K562 (cell line): ENCODE results near the gene PCMTD2. TPM values are rescaled to one million over a fixed set of nuclear protein-coding genes. Genes with fewer than 3 reads are reported as not detected.

Experiments
- ATAC-seq: fragments of 200-7000 bp; cut with Tn5 transposase; 3 replicates; pipeline ENCODE4 v1.9.1; 2020; ENCODE audit warnings: moderate library complexity
- BruUV-seq: library from RNA; stranded (reverse); fragments of 400-500 nt; replicated peaks from 2 replicates; lab custom pipeline; 2021; lab: Mats Ljungman, UMichigan
- CTCF ChIA-PET: fragments of 300-600 bp; formaldehyde crosslinking; extraction: SDS; loops from one replicate; lab custom pipeline; 2021; ENCODE audit warnings: low intra/inter-chr PET ratio; lab: Yijun Ruan, JAX
- POLR2A ChIA-PET: fragments of 300-600, 350-650 bp; sonication (Branson Sonifier 250); formaldehyde crosslinking; extraction: SDS; loops from one replicate; lab custom pipeline; 2021; ENCODE audit warnings: antibody characterized with exemption, inconsistent platforms; lab: Yijun Ruan, JAX
- DNase-seq, 4 experiments: peaks; one replicate each; pipeline versions ENCODE4 v3.0.0 to v3.0.0-alpha.2; 2011 to 2018; ENCODE audit warnings: low spot score in 3 of 4, mixed read lengths in 3 of 4; ENCODE audit errors: extremely low read depth in 1 of 4
- FAIRE-seq: peaks from 2 replicates; lab custom pipeline; 2011; peaks lifted over from hg19 to GRCh38; lab: Jason Lieb, UNC
- H2AFZ ChIP-seq: 2 replicates; pipeline ENCODE4 v1.6.0; 2011; ENCODE audit warnings: low read depth, low read length, control low read depth, inconsistent platforms
- H3K27ac ChIP-seq: fragments of 200-600 bp; 3 replicates; pipeline ENCODE4 v1.8.0; 2011; ENCODE audit warnings: low read depth, mild to moderate bottlenecking, control low read depth, inconsistent platforms, low read length, moderate library complexity, mixed read lengths; ENCODE audit errors: extremely low read depth
- H3K27me3 ChIP-seq, 2 experiments: fragments of 300-600 bp in 1 of 2; 2 replicates in 1 of 2; 3 replicates in 1 of 2; pipeline versions ENCODE4 v1.6.0 to v1.8.0; 2011; ENCODE audit warnings: inconsistent platforms in 2 of 2, low read length in 2 of 2, mild to moderate bottlenecking in 1 of 2, mixed read lengths in 1 of 2, moderate library complexity in 1 of 2; ENCODE audit not compliant: control insufficient read depth in 2 of 2, insufficient read depth in 2 of 2
- H3K36me3 ChIP-seq: fragments of 300-600 bp; 3 replicates; pipeline ENCODE4 v1.8.0; 2011; ENCODE audit warnings: mild to moderate bottlenecking, low read length, inconsistent platforms; ENCODE audit not compliant: control insufficient read depth, insufficient read depth
- H3K4me1 ChIP-seq, 2 experiments: fragments of 200-600 bp in 1 of 2; replicated peaks in 1 of 2; 2 replicates in 1 of 2; 3 replicates in 1 of 2; pipeline versions ENCODE4 v1.5.1 to v1.8.0; 2011; ENCODE audit warnings: inconsistent platforms in 2 of 2, low read length in 2 of 2, mild to moderate bottlenecking in 1 of 2, mixed read lengths in 1 of 2, moderate library complexity in 1 of 2; ENCODE audit not compliant: control insufficient read depth in 2 of 2, insufficient read depth in 2 of 2
- H3K4me2 ChIP-seq: 2 replicates; pipeline ENCODE4 v1.6.1; 2011; ENCODE audit warnings: low read length, control low read depth, inconsistent platforms, mixed read lengths; ENCODE audit not compliant: insufficient read depth
- H3K4me3 ChIP-seq: fragments of 200-600 bp; sonication (generic), shearing (Covaris generic); 2 replicates; pipeline ENCODE4 v1.5.1; 2016; ENCODE audit warnings: control low read depth, inconsistent platforms
- H3K79me2 ChIP-seq: fragments of 200-600 bp; 3 replicates; pipeline ENCODE4 v1.8.0; 2011; ENCODE audit warnings: low read length, inconsistent platforms; ENCODE audit not compliant: control insufficient read depth, insufficient read depth
- H3K9ac ChIP-seq, 2 experiments: 2 replicates each; pipeline versions ENCODE4 v1.6.0 to v1.6.1; 2011; ENCODE audit warnings: low read depth in 2 of 2, low read length in 2 of 2, control low read depth in 1 of 2, inconsistent platforms in 1 of 2, mild to moderate bottlenecking in 1 of 2, mixed read lengths in 1 of 2; ENCODE audit not compliant: insufficient read depth in 1 of 2
- H3K9me1 ChIP-seq: one replicate; pipeline ENCODE4 v1.6.0; 2011; ENCODE audit warnings: inconsistent platforms, mild to moderate bottlenecking, low read length, moderate library complexity; ENCODE audit not compliant: control insufficient read depth, insufficient read depth
- H3K9me3 ChIP-seq: replicated peaks from 2 replicates; pipeline ENCODE4 v1.5.1; 2011; ENCODE audit warnings: low read depth, low read length, inconsistent platforms; ENCODE audit not compliant: control insufficient read depth, insufficient read depth
- H4K20me1 ChIP-seq: replicated peaks from 2 replicates; pipeline ENCODE4 v1.6.1; 2011; ENCODE audit warnings: low read length, inconsistent platforms, mixed read lengths; ENCODE audit not compliant: control insufficient read depth, insufficient read depth
- CTBP1 ChIP-seq: fragments of 450-650 bp; IDR thresholded peaks from 2 replicates; pipeline ENCODE4 v1.6.1; 2016; ENCODE audit warnings: borderline replicate concordance
- EZH2 ChIP-seq: IDR thresholded peaks from 2 replicates; pipeline ENCODE4 v1.6.1; 2012; ENCODE audit warnings: low read depth, mild to moderate bottlenecking, inconsistent platforms, low read length, borderline replicate concordance
- HNRNPK ChIP-seq: fragments of 200-400 bp; formaldehyde crosslinking; IDR thresholded peaks from one replicate; pipeline ENCODE4 v1.6.1; 2018; ENCODE audit warnings: mild to moderate bottlenecking, low read depth, low read length; ENCODE audit not compliant: poor library complexity, severe bottlenecking
- HNRNPUL1 ChIP-seq: fragments of 200-400 bp; formaldehyde crosslinking; IDR thresholded peaks from 2 replicates; pipeline ENCODE4 v1.6.1; 2017; ENCODE audit warnings: low read length
- KLF10 ChIP-seq: fragments of 250-450 bp; sonication (Bioruptor Pico); IDR thresholded peaks from 2 replicates; pipeline ENCODE4 v1.6.1; 2021; ENCODE audit warnings: matching md5 sums
- MAFK ChIP-seq: IDR thresholded peaks from 2 replicates; pipeline ENCODE4 v1.6.1; 2011; ENCODE audit warnings: low read length, improper control_type of control experiment
- NCOA4 ChIP-seq: fragments of 450-650 bp; IDR thresholded peaks from 2 replicates; pipeline ENCODE4 v1.6.1; 2018; ENCODE audit warnings: mild to moderate bottlenecking; ENCODE audit not compliant: partially characterized antibody
- NEUROD1 ChIP-seq: fragments of 150-350 bp; IDR thresholded peaks from 2 replicates; pipeline ENCODE4 v1.6.1; 2014; ENCODE audit warnings: borderline replicate concordance, low read length, low read depth; ENCODE audit not compliant: partially characterized antibody
- NFE2 ChIP-seq: IDR thresholded peaks from 2 replicates; pipeline ENCODE4 v1.6.1; 2014; ENCODE audit warnings: antibody characterized with exemption, low read depth
- POU5F1 ChIP-seq: fragments of 150-350 bp; IDR thresholded peaks from 2 replicates; pipeline ENCODE4 v1.6.1; 2014; ENCODE audit warnings: borderline replicate concordance, low read length, low read depth, mild to moderate bottlenecking; ENCODE audit not compliant: partially characterized antibody
- RHOXF2B ChIP-seq: fragments of 250-450 bp; sonication (Bioruptor Pico); conservative IDR thresholded peaks from 2 replicates; pipeline ENCODE4 v1.5.1; 2021
- U2AF1 ChIP-seq: fragments of 200-400 bp; formaldehyde crosslinking; optimal IDR thresholded peaks from 2 replicates; pipeline ENCODE3; 2017; ENCODE audit warnings: mild to moderate bottlenecking, low read depth, low read length, moderate library complexity
- ZNF146 ChIP-seq: IDR thresholded peaks from one replicate; pipeline ENCODE4 v1.6.1; 2018; ENCODE audit warnings: missing compliant biosample characterization; ENCODE audit not compliant: unreplicated experiment
- WGBS: fragments of 100-300 bp; shearing (Covaris generic); methylation state at CpG from one replicate; pipeline ENCODE4 v1.1.6; 2016; ENCODE audit warnings: low coverage, mixed read lengths; ENCODE audit not compliant: insufficient coverage; ENCODE audit errors: missing lambda C conversion rate; 5-methylcytosine and 5-hydroxymethylcytosine counted together
- in situ Hi-C: fragments of 300-500 bp; cut with MboI; formaldehyde crosslinking; loops from 4 replicates; pipeline ENCODE4 v1.15.0; 2018; ENCODE audit warnings: inconsistent platforms, mixed read lengths
- intact Hi-C: fragments of 100-400 bp; cut with micrococcal nuclease; formaldehyde crosslinking; loops from 2 replicates; pipeline ENCODE4 v1.14.2; 2022
- polyA plus RNA-seq, 8 experiments: library from polyadenylated mRNA; depleted of rRNA in 4 of 8; stranded (reverse) in 5 of 8; unstranded in 3 of 8; fragments of >200 nt; fragmentation: Nextera tagmentation in 2 of 8; fragmentation: Illumina TruSeq in 1 of 8; extraction: Ambion mirVana in 2 of 8; extraction: Trizol in 1 of 8; gene quantifications; 2 replicates each; pipeline versions ENCODE4 v1.2.1 to v1.2.3, GENCODE V29; 2011 to 2014; ENCODE audit warnings: inconsistent platforms in 1 of 8, missing spikeins in 1 of 8
- total RNA-seq, 7 experiments: library from RNA; depleted of rRNA in 6 of 7; stranded (reverse); fragments of >200 nt in 6 of 7; fragmentation: Illumina TruSeq in 2 of 7; extraction: Trizol in 2 of 7; gene quantifications; 2 replicates each; pipeline versions ENCODE4 v1.2.1 to v1.2.3, GENCODE V29; 2011 to 2021; ENCODE audit warnings: low replicate concordance in 1 of 7

PCMTD2 gene
- total and polyA plus RNA-seq, 9 of the 15 experiments (the other 6 are each of a cell fraction or from before 2014, with no cell fraction given), result 11.3 to 49.3 (median 28.4) TPM

DNA sequence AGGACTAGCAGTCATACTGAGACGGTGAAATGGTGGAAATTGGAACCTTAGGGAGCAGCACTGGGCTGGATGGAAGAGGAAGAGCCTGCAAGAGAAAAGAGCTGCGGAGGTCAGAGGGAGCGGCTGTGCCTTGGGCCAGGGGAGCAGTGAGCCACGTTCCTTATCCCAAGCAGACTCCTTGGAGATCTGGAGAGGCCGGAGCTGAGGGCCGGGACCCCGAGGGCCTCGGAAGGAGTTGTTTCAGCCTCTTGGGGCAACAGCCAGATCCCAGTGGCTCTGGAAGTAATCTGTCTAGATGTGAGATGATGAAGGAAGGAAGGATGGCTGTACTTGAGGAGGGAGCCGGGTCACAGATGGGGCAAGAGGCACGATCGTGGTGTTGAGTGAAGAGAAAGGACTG lies 16.1 kb downstream of the PCMTD2 start:
- H3K9me3 ChIP-seq, result peaks cover 14% of the 10 kb centered on the region
- H3K36me3 ChIP-seq, result peaks cover 6% of the 10 kb centered on the region; the same call in 1 of the 3 replicates
- WGBS, result 82% methylated on average over 11 of the region's 11 CpGs
- ChIA-PET CTCF (interaction anchor here (0.7 kb wide), 1 partner anchor 15 kb away, joined by 3 read pairs; no protein-coding TSS in a partner anchor), POLR2A (interaction anchor here (0.6 kb wide), 1 partner anchor 163 kb away, joined by 3 read pairs; no protein-coding TSS in a partner anchor)
- ATAC-seq, result no peak
- H2AFZ ChIP-seq, result no peak overlapping the region
- no peak overlapping the region for H3K4me3 ChIP-seq
- FAIRE-seq, result no peak
- H3K4me1 ChIP-seq, result peaks cover 0 to 8% of the 10 kb centered on the region in 2 experiments; a peak in 1 of 5 replicates
- DNase-seq, result no peak
- H3K27ac ChIP-seq, result no peak overlapping the region
- no peaks in the 10 kb centered on the region for H4K20me1 ChIP-seq
- TF ChIP-seq NCOA4 (no peak), HNRNPK (no peak), ZNF146 (CRISPR knock-in tag) (no peak), EZH2 (no peak), HNRNPUL1 (no peak), CTBP1 (no peak)
- no TSS peak for BruUV-seq
- no peaks in the 10 kb centered on the region for H3K27me3 ChIP-seq
- H3K9me1 ChIP-seq, result no peaks in the 10 kb centered on the region
- no peak overlapping the region for H3K9ac ChIP-seq
- H3K4me2 ChIP-seq, result no peak overlapping the region
- in situ Hi-C loops, result no loop called here
- H3K79me2 ChIP-seq, result no peaks in the 10 kb centered on the region
- intact Hi-C loops, result no loop called here

DNA sequence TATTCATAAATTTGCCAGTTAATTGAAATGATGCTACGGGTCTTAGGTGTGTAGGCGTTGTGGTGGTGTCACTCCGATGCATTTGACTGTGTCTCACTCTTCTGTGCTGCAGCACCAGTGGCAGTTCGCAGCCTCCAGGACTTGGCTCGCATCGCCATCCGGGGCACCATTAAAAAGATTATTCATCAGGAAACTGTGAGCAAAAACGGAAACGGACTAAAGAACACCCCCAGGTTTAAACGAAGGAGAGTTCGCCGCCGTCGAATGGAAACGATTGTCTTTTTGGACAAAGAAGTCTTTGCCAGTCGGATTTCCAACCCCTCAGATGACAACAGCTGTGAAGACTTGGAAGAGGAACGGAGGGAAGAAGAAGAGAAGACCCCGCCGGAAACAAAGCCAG lies 17.6 kb downstream of the PCMTD2 start:
- no peak overlapping the region for H3K4me2 ChIP-seq
- in situ Hi-C loops, result no loop called here
- POLR2A ChIA-PET, result no interaction called here
- no peak for TF ChIP-seq MAFK
- TF ChIP-seq NFE2, result no peak
- no peak for TF ChIP-seq U2AF1
- TF ChIP-seq RHOXF2B (CRISPR knock-in tag), result no peak
- no peak for TF ChIP-seq NEUROD1
- no peak for TF ChIP-seq POU5F1
- no peak for TF ChIP-seq KLF10 (CRISPR knock-in tag)
- TF ChIP-seq, all 486 proteins: peak for 0
- FAIRE-seq (no peak), ATAC-seq (no peak), DNase-seq (no peak)
- intact Hi-C loops, result no loop called here
- Histone ChIP-seq H3K4me3 (no peak overlapping the region), H3K27ac (no peak overlapping the region), H4K20me1 (no peaks in the 10 kb centered on the region), H3K27me3 (no peaks in the 10 kb centered on the region), H3K9me3 (peaks cover 14% of the 10 kb centered on the region), H3K9ac (no peak overlapping the region), H2AFZ (no peak overlapping the region), H3K4me1 (peaks cover 0 to 8% of the 10 kb centered on the region in 2 experiments; a peak in 1 of 5 replicates), H3K36me3 (peaks cover 6% of the 10 kb centered on the region; the same call in 1 of the 3 replicates), H3K9me1 (peaks cover 1% of the 10 kb centered on the region), H3K79me2 (no peaks in the 10 kb centered on the region)
- BruUV-seq, result no TSS peak
- WGBS, result 82% methylated on average over 16 of the region's 19 CpGs
- CTCF ChIA-PET, result no interaction called here
